H4 (cell line): Measurements from ENCODE around the gene CUL9. TPM values are rescaled to one million over a fixed set of nuclear protein-coding genes. Genes with fewer than 3 reads are reported as not detected.

Experiments
- DNase-seq: peaks from one replicate; pipeline ENCODE4 v3.0.0-alpha.2; 2015; ENCODE audit warnings: low spot score
- total RNA-seq: library from RNA; depleted of rRNA; stranded (reverse); fragments of >200 nt; shearing (Covaris generic); gene quantifications from 2 replicates; pipeline ENCODE4 v1.2.3, GENCODE V29; 2014

Gene CUL9
- total RNA-seq, 1 experiment from 2014 or later, result 18.5 TPM

DNA sequence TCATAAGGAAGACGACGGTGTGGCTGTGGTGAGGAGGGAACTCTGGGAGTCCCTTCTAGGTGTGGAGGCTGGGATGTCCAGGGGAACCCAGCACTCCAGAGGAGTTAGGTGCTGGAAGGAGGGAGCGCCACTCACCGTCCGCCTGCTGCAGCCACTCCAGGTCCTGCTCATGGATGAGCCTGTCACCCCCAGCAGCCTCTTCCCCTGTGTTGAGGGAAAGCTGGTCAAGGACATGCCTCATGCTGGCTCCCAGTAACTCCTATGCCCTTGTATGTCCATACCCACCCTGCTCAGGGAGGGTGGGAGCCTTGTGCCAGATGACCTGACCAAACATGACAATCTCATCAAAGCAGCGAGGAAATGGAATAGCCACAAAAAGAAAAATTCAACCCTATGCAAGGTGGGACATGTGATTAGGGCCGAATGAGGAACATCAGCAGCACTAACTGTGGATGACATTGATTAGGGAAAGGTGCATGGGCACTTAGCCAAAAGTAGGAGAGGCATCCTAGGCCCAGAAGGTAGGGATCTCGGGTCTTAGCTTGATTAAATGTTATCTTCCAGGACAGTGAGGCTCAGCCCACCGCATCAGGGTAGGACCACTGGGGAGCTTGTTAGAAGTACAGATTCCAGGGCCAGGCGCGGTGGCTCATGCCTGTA, 44.3 kb downstream of the CUL9 start:
- DNase-seq, result peak; percentile 11

GRCh38 chr6:43228951-43229802, 47.2 kb downstream of the CUL9 start, which contains the start of gene DNPH1:
TSS of gene DNPH1 (minus strand) at chr6:43229481. CDS start at chr6:43229456, 25 bp downstream.
- DNase-seq, result peak; percentile 40

- peak; percentile 8 for DNase-seq
Observed at GRCh38 chr6:43229803-43230620, 48.0 kb downstream of the CUL9 start.

DNA sequence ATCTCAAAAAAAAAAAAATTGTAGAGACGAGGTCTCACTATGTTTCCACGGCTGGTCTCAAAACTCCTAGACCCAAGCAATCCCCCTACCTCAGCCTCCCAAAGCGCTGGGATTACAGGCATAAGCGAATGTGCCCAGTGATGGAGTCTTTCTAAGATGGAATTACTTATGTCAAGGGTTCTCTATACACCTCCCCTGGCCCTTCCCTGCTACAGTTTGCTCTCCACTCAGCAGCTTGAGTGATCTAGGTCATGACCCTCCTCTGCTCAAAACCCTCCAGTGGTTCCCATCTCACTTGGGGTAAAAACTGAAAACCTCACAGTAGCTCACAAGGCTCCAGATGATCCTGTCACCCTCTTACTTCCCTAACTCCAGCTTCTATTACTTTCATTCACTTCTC, 49.1 kb downstream of the CUL9 start:
- no peak for DNase-seq

DNA sequence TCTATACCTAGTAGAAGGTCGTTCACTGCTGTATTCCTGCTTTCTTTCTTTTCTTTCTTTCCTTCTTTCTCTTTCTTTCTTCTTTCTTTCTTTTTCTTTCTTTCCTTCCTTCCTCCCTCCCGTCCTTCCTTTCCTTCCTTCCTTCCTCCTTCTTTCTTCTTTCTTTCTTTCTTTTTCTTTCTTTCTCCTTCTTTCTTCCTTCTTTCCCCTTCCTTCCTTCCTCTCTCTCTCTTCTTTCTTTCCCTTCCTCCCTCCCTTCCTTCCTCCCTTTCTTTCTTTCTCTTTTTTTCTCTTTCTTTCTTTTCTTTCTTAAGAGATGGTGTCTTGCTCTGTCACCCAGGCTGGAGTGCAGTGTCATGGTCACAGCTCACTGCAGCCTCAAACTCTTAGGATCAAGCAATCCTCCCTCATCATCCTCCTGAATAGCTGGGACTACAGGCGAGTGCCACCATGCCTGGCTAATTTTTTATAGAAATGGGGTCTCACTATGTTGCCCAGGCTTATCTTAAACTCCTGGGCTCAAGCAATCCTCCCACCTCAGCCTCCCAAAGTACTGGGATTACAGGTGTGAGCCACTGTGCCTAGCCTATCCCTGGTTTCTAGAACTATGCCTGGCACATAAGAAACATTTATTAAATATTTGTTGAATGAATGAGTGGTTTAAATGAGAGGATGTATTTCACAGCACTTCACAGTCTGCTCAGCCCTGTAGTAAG, 49.9 kb downstream of the CUL9 start:
- no peak for DNase-seq

- no peak for DNase-seq
Observed at GRCh38 chr6:43235841-43236240, 53.8 kb downstream of the CUL9 start.

DNA sequence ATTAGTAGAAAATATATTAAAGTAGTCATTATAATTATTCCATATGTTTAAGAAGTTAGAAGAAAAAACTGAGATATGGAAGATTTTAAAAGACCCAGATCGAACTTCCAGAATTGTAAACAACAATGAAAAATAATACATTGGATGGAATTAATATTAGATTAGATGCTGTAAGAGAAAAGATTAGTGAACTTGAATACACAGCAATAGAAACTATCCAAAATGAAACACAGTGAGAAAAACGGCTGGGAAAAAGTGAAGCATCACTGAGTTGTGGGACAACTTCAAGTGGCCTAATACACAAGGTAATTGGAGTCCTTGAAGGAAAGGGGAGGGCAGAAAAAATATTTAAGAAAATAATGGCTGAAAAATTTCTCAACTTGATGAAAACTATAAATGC, 57.1 kb downstream of the CUL9 start:
- DNase-seq, result no peak

- no peak for DNase-seq
Observed at GRCh38 chr6:43240950-43241349, 59.0 kb downstream of the CUL9 start.

DNA sequence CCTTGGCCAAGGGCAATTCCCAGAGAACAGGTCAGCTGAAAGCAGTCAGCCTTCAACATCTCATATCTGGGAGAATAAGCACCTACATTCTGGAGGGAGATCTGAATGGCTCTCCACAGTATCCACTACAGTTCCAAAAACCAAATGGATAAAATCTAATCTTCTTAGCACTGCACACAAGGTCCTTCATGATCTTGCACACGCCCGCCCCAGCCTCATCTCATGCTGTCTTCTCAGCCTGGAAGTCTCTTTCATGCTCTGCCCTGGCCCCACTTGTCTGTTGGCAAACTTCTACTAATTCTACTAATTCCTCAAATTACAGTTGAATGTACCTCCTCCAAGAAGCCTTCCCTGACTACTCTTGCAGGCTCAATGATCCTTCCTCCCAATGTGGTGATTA, 59.5 kb downstream of the CUL9 start:
- DNase-seq, result no peak

DNA sequence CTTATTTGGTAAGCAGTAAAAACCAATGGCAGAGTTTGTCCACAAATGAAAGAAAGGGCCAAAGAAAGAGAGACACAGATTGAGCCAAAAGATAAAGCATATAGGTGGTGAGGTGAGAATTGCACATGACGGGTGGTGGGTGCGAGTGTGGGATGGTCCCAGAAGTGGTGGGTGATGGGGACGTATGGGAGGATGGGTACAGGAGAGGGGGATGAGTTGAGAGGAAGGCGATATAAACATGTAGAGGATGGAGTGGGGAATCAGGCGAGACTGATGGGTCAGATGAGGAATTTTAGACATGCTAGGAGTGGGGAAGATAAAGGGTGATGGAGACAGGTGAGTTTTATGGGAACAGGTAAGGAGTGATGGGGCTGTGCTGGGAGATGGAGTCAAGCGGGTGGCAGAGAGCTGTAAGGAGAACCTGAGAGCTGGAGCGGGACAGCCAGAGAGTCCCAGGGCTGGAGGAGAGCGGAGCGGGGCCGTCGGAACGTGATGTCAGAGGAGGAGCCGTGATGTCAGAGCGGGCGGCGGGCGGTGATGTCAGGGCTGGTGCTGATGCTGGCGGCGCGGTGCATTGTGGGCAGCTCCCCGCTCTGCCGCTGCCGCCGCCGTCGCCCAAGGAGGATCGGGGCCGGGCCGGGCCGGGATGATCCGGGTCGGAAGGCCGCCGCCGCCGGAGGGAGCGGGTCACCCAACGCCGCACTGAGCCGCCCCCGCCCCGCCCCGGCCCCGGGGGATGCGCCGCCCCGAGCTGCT, 61.1 kb downstream of the CUL9 start, which contains the start of gene TTBK1:
TTBK1 (plus strand) TSS at position 574 of the 756 bp plus-strand sequence. CDS start 3,180 bp downstream, outside the sequence.
- DNase-seq, result no peak

DNA sequence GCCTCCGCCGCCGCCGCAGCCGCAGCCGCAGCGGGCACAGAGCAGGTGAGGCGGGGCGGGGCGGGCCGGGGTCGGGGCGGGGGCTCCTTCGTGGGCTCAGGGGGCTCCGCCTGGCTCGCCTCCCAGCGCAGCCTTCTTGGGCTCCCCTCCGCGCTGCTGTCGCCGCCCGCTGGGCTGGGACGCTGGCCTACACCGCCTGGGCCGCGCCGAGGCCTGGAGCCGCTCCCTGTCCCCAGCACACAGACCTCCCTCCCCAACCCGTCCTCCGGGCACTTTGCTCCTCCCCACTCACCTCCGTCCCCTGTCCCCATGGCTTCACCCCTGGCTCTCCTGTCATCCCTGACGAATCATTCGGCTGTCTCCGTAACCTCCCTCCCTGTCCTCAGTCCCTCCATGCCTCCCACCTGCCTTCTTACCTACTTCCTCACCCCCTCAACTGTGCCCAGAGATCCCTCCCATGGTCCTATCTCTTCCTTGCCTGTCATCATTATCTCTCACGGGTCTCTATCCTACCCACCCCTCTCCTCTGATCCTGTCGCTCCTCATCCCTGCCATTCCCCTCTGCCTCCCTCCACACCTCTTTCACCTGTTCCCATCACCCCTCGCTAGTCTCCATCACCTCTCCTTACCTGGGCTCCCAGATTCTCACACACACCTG, 61.8 kb downstream of the CUL9 start:
- no peak for DNase-seq

GRCh38 chr6:43246301-43247113, 64.5 kb downstream of the CUL9 start:
- no peak for DNase-seq

DNA sequence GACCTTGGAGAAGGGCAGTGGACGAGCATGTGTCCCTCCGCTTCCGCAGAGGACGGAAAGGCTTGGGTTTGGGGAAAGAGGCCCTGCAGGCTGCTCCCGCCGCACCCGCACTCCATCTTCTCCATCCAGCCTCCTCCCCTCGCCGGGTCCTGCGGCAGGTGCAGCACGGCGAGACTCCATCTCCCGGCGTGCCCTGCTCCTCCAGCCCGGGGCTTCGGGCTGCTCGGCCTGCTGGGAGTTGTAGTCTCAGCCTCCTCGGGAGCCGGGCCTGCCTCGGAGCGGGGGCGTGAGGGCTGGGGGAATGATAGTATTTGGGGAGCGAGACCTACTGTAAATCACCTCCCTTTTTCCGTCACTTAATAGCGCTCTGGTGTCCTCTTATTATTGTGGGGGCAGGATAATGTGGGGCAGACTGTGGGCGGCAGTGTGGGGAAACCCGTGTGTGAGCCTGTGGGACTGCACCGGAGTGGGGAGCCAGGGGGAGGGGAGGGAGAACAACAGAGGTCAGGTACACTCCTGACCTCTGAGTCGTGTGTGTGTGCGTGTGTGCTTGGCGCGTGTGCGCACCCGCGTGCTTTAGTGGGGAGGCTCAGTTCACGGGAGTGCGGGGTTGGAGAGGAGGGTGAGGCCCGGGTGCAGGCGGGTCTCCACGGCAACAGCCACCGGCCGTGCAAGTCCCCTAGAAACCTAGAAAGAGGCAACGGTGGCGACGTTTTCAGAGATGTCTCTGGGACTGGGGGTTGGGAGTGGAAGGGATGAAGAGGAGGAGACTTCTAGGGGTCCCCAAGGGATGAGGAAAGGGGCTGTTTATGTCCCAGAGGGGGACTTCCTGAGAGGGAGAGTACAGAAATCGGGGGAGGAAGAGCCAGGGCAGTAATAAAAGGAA, 65.4 kb downstream of the CUL9 start:
- DNase-seq, result no peak

GRCh38 chr6:43248101-43248500, 66.1 kb downstream of the CUL9 start:
- DNase-seq, result no peak

DNA sequence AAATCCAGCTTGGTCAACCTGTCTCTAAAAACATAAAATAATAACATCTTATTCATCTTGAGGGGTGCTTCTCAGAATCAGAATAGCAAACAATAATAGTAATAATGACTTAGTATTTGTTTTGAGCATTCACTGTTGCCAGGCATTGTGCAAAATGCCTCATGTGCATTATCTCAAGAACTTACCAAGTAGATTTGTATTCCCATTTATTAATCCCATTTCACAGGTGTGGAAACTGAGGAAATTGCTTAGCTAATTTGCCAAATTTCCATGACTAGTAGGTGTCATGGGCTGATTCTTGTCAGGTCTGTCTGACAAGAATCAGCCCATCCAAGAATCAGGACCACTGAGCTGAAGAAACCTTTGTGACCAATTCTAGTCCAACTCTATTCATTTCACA, 66.8 kb downstream of the CUL9 start:
- no peak for DNase-seq

DNA sequence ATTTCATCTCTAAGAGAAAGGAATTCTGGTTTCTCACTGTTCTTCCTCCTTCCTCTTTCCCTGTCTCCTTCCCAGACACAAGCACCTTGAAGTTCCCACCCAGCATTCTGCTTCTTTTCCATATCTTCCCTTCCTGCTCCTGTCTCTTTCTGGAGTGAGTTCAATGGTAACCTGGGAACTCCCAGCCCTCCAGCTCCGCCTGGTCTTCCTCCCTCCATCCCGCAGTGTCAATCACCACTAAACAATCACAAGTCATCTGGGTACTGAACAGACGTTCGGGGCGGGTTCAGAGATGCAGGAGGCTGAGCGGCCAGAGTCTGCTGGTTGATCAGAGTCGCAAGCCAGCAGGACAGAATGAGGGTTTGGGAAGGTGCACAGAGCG, 69.0 kb downstream of the CUL9 start:
- DNase-seq, result no peak

DNA sequence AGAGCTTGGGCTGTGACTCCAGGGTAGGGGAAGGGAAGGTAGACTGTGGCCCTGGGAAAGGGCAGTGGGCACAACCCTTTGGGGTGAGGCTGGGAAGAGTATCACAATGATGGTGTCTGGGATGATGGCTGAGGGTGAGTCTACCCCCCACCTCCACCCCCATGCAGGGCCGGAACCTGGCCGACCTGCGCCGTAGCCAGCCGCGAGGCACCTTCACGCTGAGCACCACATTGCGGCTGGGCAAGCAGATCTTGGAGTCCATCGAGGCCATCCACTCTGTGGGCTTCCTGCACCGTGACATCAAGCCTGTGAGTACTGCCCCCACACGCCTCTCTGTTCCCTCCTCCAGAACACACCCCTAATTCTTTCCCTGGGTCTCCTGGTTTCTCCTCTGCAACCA, 71.4 kb downstream of the CUL9 start:
- DNase-seq, result no peak

DNA sequence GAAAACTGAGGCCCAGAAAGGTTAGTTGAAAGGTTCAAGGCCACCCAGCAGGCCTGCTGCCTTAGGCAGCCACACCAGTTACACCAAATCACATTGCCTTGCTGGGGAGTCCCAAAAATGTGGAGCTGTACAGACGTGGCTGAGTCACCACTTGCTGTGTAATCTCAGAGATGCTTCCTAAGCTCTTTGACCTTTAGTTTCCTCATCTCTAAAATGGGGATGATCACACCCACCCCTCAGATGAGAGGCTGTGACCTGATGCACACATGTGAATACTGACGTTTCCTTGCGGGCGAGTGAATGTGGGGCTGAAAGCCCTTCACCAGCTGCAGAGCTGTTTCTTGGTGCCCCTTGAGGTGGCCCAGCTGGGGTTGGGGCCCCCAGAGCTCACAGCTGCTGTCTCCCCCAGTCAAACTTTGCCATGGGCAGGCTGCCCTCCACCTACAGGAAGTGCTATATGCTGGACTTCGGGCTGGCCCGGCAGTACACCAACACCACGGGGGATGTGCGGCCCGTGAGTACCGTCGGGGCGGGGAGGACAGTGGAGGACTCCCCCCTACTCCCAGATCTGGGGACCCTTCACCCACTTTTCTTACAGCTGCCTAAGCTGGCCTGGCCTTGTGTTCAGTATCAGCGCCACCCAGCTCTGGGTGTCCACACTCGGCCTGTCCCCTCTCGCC, 72.3 kb downstream of the CUL9 start:
- DNase-seq, result no peak
